Measurements from ENCODE around the gene FOXP1.

DNA sequence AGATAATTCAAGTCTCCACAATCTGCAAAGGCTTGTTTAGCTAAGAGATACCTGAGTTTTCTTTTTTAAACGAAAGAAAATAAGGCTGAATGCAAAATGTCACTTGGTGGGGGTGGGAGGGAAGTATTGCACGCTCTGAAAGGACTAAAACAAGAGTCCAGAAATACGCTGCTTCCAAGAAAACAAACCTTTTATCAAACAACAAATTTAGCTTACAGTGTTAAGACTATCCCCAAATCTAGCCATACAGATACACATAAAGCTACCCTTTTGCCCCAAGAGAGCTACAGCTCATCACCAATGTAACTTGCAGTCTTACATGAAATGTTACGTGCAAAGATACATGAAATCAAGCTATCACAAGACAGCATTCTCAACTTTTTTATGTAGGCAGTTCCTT is 522.5 kb downstream of the FOXP1 start:
- TF ChIP-seq, protein P1, sequence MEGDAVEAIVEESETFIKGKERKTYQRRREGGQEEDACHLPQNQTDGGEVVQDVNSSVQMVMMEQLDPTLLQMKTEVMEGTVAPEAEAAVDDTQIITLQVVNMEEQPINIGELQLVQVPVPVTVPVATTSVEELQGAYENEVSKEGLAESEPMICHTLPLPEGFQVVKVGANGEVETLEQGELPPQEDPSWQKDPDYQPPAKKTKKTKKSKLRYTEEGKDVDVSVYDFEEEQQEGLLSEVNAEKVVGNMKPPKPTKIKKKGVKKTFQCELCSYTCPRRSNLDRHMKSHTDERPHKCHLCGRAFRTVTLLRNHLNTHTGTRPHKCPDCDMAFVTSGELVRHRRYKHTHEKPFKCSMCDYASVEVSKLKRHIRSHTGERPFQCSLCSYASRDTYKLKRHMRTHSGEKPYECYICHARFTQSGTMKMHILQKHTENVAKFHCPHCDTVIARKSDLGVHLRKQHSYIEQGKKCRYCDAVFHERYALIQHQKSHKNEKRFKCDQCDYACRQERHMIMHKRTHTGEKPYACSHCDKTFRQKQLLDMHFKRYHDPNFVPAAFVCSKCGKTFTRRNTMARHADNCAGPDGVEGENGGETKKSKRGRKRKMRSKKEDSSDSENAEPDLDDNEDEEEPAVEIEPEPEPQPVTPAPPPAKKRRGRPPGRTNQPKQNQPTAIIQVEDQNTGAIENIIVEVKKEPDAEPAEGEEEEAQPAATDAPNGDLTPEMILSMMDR (IDR thresholded peaks at IDR 0.05; ENCODE audit: poor library complexity), result no peak
- TF ChIP-seq EZH2 (IDR thresholded peaks at IDR 0.05; ENCODE audit: borderline replicate concordance) (no peak), EZH2phosphoT487 (IDR thresholded peaks at IDR 0.05; ENCODE audit: low read depth, severe bottlenecking, unreplicated experiment) (no peak)
